Stimulated activated CD4-positive, alpha-beta T cell treated with anti-CD3 and anti-CD28 coated beads, Interleukin-4, amount 100 ng/mL, for 48 hours (primary cell): ENCODE data around the gene POMZP3.
"Not testable (repeated sequence)": the region's sequence is repeated elsewhere in the genome, so short reads cannot be mapped to it uniquely, and the experiment has no call there.

Source experiments
- DNase-seq, 2 donors: peaks; one replicate each; pipeline ENCODE4 v3.0.0-alpha.2; 2020; ENCODE audit warnings: low read depth in 2 of 2

POMZP3 gene

DNA sequence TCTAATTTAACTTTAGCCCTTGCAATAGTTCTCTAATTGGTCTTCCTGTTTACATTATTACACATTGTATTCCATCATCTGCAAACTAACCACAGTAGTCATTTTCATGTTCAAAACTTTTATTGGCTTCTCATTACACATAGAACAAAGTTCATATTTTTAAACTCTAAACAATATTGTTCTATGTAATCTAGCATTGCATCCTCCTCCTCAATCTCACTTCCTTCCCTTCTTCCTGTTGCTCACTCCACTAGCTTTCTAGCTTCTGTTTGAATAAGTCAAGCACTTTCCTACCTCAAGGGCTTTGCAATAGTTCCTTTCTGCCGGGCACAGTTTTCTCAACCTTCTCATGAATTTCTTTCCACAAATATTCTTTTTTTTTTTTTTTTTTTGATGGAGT lies 38.5 kb downstream of the POMZP3 start:
- DNase-seq, result not testable (repeated sequence)

DNA sequence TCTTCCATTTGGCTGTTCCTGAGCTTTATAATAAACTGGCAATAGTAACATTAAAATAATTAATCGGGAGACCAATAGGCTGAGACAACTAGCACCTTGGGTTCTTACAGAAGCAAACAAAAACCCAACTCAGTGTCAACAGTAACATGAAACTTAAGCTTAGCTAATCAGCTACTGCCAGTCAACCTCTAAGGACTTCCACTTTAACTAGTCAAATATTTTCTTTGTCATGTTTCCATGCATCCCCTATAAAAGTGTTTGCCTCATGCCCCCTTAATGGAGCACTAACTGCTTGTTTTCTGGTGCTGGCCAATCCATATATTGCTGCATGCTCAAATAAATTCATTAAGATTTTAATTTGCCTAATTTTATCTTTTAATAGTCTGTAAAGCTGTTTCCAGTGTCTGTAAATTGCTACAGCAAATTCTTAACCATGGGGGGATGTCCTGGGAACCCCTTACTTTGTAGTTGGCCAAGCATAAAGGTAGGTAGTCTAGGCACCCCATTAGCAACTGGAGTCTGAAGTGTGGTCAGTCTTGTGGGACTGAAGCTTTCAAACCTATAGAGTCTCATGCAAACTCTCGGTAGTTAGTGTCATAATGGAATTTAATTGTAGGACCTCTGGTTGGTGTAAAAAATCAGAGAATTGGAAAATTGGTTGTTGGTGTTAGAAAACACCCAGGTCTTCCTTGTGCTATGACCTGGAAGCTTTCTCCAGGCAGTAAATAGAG lies 40.3 kb downstream of the POMZP3 start:
- not testable (repeated sequence) for DNase-seq

DNA sequence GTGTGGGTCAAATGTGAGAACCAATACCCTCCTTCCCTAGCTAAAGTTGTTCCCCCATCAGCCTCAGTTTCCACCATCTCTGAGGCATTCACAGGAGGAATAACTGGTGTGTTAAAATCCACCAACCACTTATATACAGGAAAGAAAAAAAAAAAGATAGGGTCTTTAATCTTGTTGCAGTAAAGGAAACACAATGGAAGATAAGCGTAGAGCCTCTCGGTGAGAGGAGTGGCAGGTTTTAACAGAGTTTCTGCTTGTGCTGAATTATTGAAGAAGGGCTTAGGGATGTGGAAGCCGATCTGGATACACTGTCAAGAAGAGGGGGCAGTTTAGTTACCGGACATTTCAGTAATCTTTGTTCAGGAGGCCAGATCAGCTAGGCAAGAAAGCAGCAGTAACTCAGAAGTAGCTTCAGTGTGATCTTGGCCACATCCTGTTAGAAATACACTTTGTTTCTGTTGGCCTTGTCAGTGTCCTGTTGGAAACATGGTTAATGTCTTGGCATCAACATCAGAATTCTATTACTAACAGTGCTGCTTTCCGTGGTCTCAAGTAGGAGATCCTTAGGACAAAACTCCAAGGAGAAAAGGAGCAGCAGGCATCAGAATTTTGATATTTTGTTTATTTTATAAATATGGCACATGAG lies 43.3 kb downstream of the POMZP3 start:
- DNase-seq, result not testable (repeated sequence)

GRCh38 chr7:76582848-76583631 lies 44.0 kb downstream of the POMZP3 start:
- peak in 1 of 2 donors; percentile 8 for DNase-seq

DNA sequence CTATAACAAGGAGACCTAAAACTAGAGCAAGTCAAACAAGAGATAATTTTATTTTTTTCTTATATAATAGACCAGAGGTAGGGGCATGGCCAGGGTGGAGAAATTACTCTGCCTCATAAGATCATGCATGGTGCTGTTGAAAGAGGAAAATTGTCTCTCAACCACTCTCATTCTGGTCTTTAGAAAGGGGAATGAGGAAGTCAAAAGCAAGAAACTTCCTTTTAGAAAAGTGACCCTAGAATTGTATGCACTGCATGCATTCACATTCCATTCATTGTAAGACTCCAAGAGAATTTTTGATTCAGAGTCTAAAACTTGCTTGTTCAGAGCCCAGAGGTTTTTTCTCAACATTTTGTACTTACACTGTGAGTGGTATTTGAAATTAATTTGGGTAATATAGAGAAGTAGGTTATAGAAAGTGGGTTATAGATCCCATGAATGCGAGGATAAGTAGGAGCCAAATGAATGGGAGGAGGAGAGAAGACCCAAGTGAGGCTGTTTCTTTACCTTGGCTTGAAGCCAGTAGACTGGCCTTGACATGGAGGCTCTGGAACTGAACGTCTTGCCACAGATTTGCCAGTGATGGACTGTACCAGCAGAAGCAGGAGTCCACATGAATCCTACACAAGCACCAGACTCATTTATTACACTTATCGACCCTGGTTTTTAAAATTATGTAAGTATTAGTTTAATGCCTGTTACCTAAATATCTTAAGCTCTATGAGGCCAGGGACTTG lies 51.0 kb downstream of the POMZP3 start:
- DNase-seq, result not testable (repeated sequence)

- DNase-seq, result not testable (repeated sequence)
Observed at GRCh38 chr7:76575431-76575830, 51.6 kb downstream of the POMZP3 start.

DNA sequence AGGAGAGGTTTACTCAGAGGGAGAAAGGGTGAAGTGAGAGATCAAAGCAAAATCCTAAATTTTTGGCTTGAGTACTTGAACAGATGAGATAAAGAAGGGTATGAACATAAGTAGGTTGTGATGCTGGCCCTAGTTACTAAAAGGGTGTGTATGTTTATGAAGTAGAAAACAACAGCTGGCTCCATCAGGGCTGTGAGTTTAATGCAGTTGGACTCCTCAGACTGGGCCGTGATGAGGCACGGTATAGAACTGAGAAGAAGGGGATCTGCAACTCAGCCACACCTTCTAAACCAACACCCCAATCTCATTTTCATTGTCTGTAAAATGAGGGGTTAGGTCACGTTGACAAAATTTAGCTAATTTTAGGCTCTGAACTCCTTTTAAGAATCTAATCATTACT lies 54.8 kb downstream of the POMZP3 start:
- not testable (repeated sequence) for DNase-seq

GRCh38 chr7:76570324-76570775 lies 56.7 kb downstream of the POMZP3 start:
- not testable (repeated sequence) for DNase-seq

DNA sequence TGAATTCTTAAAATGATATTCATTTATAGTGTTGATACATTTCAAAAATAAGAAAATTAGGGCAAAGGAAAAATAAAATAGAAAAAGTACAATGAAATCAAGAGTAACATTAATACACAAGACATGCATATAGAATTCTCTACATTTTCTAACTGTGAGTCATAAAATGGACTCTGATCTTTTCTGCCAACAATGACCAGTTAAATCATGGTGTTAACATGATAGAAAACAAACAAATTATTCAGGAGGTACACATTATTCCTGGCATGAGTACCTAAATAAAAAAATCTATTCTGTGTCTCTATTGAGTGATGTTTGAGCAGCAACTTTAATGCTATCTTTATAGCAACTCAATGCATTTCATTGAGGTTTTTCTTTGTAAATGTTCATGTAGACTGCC lies 58.3 kb downstream of the POMZP3 start:
- DNase-seq, result not testable (repeated sequence)

GRCh38 chr7:76567753-76568152 lies 59.3 kb downstream of the POMZP3 start:
- not testable (repeated sequence) for DNase-seq

DNA sequence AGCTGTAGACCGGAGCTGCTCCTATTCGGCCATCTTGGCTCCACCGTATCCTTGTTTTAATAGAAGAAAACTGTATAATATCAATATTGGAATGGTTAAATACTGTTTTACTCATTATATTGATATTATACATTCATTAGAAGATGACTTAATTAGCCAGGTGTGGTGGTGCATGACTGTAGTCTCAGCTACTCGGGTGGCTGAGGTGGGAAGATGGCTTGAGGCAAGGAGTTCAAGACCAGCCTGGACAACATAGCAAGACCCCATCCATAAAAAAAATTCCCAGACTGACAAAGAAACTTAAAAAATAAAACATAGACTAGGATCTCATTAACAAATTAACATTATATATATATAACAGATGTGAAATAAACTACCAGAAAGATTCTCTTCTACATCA lies 59.8 kb downstream of the POMZP3 start:
- DNase-seq, result not testable (repeated sequence)

- DNase-seq, result not testable (repeated sequence)
Observed at GRCh38 chr7:76565001-76565400, 62.1 kb downstream of the POMZP3 start.

- DNase-seq, result not testable (repeated sequence)
Observed at GRCh38 chr7:76561342-76561741, 65.7 kb downstream of the POMZP3 start.

- not testable (repeated sequence) for DNase-seq
Observed at GRCh38 chr7:76560157-76560556, 66.9 kb downstream of the POMZP3 start.
